HG02763 (cell line): ENCODE results near the gene ITGB1.
"Not testable (repeated sequence)": the region's sequence is repeated elsewhere in the genome, so short reads cannot be mapped to it uniquely, and the experiment has no call there.

Experiments
- ATAC-seq: cut with Tn5 transposase; IDR thresholded peaks from one replicate; pipeline ENCODE4 v1.9.1; 2021; ENCODE audit warnings: mild to moderate bottlenecking, moderate library complexity; ENCODE audit not compliant: unreplicated experiment

ITGB1 gene

DNA sequence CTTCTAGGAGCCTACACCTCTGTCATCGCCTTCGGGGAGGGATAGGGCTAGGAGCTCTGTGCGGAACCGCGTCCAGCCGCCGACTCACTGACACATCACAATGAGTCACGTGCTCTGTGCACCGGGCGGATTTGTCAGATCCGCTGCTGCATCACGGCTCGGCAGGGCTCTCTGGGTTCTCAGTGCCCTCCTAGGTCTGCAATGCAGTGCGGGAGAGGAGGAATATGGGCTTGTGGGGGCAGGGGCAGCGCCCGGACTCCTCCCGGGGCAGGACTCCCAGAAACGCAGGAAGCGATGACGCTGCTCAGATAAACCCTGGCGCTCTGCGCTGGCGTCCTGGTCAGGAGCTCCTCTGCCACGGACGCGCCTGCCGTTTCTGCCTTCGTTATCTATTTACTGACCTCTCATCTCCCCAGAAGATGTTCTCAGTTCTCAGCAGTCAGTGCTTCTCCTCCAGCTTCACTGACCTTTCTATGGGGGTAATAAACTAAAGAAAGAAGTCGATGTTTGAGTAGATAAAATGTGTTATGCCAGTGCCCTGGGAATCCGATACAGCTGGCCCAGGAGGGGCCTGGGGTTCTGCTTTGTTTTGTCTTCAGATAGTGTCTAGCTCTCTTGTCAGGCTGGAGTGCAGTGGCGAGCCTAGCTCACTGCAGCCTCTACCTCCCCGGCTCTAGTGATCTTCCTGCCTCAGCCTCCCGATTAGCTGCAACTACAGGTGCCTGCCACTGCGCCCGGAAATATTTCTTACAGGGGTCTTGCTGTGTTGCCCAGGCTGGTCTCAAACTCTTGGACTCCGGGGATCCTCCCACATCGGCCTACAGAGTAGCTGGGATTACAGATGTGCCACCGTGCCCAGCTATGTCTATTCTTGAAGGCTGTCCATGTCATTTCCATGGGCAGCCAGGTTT, 22.8 kb upstream of the ITGB1 start:
- ATAC-seq, result peak; percentile 98

DNA sequence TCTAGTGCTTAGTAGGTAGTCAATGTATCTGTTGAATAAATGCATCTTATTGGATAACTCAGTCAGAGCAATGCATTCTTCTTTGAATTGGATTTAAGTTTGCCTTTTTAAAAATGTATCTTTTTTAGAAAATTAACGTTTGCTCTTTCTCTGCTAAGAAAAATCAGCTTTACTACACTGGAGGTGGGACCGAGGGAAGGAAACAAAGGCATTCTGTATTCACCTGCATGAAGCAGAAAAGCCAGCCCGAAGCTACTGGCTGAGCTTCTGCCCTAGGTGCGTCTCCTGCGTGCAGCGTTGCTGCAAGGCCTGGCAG, 22.2 kb upstream of the ITGB1 start:
- ATAC-seq, result no peak

DNA sequence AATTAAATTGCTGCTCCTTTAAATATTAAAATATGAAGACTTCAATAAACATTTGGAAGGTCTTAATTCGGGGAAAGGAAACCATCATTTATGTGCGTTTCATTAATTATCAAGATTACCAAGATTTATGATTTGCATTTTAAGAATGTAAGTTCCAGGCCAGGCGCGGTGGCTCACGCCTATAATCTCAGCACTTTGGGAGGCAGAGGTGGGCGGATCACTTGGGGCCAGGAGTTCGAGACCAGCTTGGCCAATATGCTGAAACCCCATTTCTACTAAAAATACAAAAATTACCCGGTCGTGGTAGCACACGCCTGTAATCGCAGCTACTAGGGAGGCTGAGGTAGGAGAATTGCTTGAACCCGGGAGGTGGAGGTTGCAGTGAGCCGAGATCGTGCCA, 21.7 kb upstream of the ITGB1 start:
- not testable (repeated sequence) for ATAC-seq

DNA sequence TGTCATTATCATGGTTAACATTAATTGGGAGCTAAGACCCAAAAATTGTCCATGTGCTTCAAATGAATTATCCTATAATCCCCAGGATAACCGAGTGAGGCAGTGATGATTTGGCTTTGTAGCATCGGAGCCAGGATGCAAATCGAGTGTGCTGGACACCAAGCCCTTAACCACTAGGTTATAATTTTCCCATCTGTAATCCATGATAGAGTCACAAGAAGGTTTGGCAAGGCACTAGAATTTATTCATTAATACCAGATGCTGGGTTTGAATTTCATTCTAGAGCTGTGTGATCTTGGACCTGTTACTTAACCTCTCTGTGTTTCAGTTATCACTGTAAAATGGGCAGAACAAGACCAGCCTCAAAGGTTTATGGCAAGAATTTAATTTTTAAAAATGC, 21.0 kb upstream of the ITGB1 start:
- no peak for ATAC-seq

DNA sequence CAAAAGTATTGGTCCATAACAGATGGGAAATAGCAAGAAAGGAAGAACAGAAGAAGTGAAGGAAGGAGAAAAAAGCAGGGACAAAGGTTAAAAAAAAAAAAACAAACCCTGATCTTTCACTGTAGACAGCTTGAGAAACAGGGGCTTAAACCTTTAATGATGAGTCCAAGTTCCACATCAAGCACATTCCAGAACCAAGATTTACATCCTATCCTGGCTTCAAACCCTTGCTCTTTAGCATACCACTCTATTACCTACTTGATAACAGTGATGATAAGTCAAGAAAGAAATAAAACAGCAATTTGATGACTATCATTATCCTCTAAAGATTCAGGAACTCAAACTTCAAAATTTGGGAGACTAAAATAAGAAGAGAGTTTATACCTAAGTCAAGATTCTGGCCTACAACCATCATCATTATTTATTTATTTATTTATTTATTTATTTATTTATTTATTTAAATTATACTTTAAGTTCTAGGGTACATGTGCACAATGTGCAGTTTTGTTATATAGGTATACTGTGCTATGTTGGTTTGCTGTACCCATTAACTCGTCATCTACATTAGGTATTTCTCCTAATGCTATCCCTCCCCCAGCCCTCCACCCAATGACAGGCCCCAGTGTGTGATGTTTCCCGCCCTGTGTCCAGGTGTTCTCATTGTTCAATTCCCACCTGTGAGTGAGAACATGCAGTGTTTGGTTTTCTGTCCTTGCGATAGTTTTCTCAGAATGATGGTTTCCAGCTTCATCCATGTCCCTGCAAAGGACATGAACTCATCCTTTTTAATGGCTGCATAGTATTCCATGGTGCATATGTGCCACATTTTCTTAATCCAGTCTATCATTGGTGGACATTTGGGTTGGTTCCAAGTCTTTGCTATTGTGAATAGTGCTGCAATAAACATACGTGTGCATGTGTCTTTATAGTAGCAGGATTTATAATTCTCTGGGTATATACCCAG, 20.1 kb upstream of the ITGB1 start:
- ATAC-seq, result not testable (repeated sequence)

DNA sequence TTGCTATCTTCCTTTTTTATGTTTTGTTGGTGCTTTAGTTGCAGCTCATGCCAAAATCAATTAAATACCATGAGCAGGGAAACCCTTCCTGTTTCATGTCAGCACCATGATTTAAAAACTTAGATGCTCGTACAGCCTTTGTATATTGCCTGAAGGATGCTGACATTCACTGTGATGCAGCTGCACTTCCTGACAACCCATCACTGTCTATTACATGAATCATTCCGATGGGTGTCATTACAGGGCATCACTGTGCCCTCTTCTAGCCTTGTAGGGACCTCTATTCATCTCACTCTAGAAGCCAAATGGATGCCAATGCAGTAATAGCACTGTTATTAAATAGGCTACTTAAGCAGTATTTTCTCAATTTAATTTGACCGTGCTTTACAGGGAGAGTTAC, 18.3 kb upstream of the ITGB1 start:
- no peak for ATAC-seq

DNA sequence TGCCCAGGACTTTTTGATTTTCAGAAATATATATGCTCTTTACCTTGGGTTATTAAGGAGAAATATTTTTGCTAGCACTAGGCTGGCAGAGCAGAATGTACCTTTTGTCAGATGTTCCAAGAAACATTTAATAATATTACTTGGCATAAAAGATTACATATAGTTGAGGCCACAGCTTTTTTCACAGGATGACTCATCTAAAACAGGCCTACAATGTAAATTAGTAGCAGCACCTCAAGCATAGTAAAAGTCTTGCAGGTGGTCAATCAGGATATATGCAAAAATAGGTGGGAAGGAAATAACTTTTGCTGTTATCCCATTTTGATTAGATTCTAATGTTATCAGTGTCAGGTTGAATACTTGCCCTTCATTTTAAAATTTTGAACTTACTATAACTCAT, 14.9 kb upstream of the ITGB1 start:
- no peak for ATAC-seq

DNA sequence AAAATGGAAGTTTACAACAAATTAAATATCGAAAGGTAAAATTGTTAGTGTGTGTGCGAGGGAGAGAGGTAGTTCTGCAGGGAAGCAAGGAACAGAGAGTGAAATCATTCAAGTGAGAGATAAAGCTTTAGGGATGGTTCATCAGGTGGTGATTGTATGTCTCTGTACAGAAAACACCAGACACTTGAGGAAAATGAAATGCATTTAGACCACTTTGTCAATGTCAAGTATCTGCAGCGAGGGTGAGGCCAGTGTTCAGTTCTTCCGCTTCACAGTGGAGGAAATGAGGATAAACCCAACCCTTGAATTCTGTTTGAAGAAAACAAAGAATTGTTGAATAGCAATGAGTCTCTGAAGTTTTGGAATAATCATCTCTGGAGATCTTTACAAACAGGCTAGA, 14.4 kb upstream of the ITGB1 start:
- no peak for ATAC-seq

DNA sequence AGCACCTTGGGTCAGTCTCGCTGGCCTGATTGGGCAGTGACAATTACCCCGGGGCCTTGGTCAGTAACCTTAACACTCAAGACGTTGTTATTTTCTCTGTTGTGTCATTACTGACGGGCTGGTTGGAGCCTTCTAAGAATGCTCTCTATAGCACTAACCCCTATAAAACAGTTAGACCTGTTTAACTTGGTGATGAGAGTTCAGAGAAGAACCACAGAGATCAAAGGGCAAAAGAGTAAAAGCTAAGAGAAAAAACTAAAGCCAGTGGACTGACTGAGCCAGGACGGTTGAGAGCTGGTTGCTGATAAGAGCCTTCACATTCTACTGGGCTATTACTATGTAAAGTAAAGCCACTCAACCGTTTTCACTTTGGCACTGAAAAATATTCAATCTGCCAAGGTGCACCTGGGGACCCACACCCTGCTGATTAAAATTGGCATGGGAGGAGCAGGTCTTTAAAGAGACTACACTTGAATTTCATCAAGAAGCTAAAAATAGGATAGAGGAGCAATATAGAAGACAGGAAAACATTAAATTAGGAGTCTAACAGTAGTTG, 13.6 kb upstream of the ITGB1 start:
- no peak for ATAC-seq

DNA sequence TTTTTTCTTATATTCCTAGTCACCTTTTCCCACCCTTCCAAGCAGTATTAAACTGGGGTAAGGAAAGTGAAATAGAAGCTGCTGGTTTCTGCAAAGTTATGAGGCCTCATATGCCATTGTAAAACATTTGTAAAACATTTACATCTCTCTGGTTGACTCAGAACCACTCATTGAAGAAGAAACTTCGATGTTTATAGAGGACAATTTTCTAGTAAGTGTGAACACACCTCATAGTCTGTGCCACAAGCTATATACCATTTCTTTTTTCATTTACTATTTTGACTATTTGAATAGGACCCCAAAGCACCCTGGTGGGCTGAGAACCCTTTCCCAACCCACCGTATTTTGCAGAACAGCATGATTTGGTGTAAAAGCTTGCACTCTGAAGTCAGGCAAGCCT, 12.9 kb upstream of the ITGB1 start:
- peak; percentile 65 for ATAC-seq

DNA sequence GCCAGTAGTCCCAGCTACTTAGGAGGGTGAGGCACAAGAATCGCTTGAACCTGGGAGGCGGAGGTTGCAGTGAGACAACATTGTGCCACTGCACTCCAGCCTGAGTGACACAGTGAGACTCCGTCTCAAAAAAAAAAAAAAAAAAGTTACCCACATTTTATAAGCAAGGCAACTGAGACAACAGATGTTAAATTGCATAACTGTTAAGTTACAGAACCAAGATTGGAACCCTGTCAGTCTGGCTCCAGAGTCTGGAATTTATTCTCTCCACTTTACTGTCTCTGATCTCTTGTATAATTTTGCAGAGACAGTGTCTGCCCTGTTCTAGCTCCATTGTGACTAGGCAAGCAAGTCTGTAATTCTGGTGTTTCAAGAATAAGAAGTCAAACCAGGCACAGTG, 6.2 kb upstream of the ITGB1 start:
- no peak for ATAC-seq

DNA sequence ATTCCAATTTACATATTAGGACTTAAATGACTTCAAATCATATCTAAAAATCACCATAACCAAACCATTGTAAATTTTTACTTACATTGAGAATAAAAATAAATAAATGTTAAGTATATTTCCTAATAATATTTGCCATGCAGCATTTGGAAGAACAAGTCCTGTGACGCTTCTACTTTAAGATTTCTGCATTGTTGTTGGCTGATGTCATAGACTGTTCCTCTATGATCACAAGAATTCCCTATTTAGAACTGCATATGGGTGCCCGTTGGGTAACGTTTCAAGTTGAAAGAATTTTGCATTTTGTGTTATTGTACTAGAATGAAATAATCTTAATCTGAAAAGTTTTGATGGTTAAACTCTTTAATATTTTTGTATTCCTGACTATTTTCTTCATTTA, 5.1 kb upstream of the ITGB1 start:
- ATAC-seq, result no peak

DNA sequence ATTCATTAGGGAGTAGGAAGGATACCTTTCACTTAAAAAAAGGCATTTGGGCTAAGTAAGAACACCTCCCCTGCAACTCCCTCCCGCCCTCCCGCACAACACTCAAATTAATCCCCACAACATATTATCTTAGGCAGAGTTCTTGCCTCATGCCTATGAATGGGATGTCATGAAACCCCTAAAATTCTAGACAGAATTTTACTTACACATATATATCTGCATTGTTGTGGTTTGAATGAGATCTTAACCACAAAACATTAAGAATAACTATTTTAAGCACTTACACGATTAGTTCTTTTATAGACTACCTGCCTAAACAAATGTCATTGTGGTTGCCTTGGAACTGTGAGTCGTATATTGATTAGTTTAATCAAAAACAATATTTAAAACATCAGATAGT, 4.5 kb upstream of the ITGB1 start:
- ATAC-seq, result no peak

DNA sequence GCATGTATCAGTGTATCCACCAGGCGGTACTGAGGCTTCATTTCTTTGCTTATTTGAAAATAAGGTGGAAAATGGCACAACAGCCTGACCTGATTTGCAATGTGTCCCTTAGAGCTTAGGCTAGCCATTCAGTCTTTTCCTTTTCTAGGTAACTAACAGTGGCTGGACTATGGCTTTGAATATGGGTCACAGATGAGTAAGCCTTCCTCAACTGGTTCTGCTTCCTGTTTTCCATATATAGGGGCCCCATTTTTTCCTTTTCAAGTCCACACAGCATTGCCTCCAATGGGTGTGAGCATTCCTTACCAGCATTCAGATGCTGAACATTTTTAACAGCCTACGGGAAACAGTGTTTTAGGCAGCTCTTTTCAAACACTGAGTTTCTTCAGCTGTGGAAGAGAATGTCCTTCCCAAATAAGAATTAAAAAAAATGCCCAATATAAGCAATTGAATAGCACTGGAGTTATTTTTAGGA, 3.9 kb upstream of the ITGB1 start:
- ATAC-seq, result no peak

DNA sequence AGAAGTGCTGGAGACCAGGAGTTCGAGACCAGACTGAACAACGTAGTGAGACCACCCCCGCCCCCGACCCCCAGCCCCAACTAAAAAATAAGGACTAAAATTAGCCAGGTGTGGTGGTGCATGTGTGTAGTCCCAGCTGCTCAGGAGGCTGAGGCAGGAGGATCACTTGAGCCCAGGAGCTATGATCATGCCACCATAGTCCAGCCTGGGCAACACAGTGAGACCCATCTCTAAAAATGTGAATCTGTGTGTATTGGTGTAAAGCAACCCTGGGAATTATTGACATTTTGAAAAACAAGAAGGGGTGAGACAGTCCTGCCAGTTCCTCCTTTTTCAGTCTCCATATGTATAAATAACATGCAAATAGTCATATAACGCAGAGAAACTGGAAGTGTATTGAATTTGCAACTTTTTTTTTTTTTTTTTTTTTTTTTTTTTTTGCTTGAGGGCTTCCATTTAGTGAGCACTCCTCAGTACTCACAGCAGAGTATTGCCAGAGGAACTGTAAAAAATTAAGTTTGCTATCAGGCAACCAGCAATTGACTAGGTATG, 3.4 kb upstream of the ITGB1 start:
- ATAC-seq, result no peak

DNA sequence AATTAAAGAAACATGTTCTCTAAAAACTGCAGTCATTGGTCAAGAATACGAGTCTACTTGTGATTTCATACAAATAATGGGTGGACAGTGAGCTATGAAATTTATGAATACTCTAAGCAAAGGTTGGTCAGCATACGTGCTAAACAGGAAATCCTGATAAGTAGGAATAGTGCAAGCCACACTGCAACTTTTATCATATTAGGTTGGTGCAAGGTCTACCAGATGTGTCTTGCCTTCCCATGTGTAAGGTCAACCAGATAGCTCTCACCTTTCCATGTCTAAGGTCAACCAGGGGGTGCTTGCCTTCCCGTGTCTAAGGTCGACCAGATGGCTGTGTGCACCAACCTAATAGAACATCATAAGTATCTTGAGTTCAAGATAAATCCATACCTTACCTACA, 2.0 kb upstream of the ITGB1 start:
- ATAC-seq, result no peak

DNA sequence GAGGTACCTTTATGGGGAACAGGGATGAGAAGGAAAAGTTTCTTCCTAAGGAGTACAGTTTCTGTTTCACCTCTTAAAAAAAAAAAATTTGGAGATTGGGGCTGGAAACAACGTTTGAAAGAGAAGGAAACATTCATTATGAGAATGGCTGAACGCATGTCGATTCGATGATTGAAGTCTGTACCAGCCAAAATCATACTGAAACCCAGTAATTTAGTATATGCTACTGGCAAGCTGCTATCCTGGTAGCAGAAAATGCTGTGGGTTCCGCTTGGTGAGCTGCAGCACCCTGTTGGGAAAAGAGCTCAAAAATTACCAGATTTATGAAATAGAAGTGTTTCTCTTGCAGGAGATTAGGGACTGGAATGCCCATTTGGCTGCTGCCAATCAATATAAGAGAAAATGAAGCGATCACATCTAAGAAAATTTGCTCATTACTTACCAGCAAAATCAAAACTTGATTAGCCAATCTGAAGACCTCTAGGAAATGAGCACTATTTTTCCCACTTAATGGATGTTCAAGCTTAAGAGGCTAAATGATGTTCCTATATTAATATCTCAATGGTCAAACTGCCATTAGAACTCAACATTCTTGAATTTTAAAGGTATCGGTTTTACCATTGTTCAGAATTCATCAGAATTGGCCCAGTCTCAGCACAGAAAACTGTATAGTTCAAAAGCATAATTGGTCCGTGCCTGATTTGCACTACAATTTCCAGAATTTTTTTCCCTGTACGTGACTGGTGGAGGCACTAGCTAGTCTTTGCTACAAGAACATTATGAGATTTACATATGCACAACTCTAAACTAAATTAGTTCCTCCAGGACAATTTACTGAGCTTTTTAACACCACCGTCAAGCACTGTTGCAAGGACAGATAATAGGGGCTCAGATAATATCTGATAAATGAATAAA, 1.2 kb upstream of the ITGB1 start:
- ATAC-seq, result no peak

DNA sequence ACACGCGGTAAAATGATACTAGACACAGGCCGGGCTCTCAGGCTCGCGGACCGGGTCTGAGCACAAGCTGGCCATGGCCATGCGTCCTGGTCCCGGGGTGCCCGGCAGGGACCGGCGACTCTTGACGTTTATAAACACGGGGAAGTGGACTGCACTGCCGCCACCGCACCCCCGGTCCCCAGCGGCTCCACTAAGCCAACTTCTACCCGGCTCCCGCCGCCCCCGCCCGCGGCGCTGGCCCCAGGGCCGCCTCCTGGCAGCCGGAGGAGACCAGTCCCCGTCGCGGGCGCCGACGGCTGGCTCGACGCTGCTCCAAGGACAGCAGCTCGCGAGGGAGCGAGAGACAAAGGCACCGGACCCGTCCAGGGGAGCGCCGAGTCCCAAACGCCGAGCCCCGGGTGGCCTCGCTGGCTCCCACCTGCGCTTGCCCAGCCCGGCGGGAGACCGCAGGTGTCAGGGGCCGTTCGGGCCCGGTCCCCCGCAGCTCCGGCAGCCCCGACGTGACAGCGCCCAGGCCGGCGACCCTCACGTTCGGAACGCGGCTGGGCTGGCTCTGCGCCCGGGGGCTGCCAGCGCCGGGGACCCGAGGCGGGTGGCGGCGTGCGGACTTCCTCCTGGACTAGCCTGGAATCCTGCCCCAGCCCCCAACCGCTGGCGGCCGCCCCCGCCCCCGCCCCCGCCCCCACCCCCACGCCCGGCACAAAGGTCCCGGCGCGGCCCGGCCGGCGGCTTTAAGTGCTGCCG, 517 bp downstream of the ITGB1 start:
- ATAC-seq, result peak; percentile 26

DNA sequence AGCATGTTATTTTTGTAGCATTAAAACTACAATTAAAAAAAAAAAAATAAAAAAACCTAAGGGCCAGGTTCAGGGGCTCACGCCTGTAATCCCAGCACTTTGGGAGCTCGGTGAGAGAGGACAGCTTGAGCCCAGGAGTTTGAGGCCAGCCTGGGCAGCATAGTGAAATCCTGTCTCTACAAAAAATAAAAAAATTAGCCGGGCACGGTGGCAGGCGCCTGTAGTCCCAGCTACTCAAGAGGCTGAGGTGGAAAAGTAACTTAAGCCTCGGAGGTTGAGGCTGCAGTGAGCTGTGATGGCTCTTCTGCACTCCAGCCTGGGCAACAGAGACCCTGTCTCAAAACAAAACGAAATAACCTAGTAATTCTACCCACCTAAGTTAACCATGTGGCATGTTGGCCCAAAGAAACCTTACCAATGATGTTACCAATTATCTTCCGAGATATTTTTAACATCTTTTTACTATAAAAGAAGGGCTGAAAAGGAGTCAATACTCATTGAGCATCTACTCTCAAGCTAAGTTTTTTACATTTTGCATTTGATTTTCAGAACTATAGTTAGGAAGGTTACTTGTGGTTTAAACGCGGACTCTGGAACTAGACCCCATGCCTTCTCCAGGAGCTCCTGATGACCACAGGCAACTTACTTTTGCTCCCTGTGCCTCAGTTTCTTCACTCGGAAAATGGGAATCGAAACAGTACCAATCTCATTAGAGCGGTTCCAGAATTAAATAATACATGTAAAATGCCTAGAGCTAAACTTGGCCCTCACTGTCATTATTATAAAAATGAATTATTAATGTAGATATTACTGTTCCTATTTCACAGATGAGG, 1.4 kb downstream of the ITGB1 start:
- no peak for ATAC-seq
